Lower lobe of right lung (tissue), 2 donors: ENCODE results near the gene LPXN. TPM values are rescaled to one million over a fixed set of nuclear protein-coding genes. Genes with fewer than 3 reads are reported as not detected.
A peak's percentile ranks its signal among the peaks of the same experiment; 100 is the strongest.

ENCODE experiments used
- ATAC-seq, 2 donors: fragments of 200-7000 bp; cut with Tn5 transposase; one replicate each; pipeline ENCODE4 v1.9.1; 2020 to 2022; ENCODE audit warnings: mild to moderate bottlenecking in 2 of 2, moderate library complexity in 2 of 2
- DNase-seq: peaks from one replicate; pipeline ENCODE4 v3.0.0-alpha.2; 2020
- H3K27ac ChIP-seq: fragments of 200-600 bp; one replicate; pipeline ENCODE4 v1.8.0; 2022
- H3K27me3 ChIP-seq: fragments of 200-600 bp; one replicate; pipeline ENCODE4 v1.8.0; 2022; ENCODE audit warnings: low read depth
- H3K36me3 ChIP-seq: fragments of 200-600 bp; one replicate; pipeline ENCODE4 v1.8.0; 2022; ENCODE audit warnings: mild to moderate bottlenecking
- H3K4me1 ChIP-seq: fragments of 200-600 bp; one replicate; pipeline ENCODE4 v1.8.0; 2022
- H3K4me3 ChIP-seq: fragments of 200-600 bp; one replicate; pipeline ENCODE4 v1.8.0; 2022; ENCODE audit warnings: mild to moderate bottlenecking
- H3K9me3 ChIP-seq: fragments of 200-600 bp; one replicate; pipeline ENCODE4 v1.8.0; 2022
- CTCF ChIP-seq: fragments of 200-600 bp; IDR thresholded peaks from one replicate; pipeline ENCODE4 v1.8.0; 2022; ENCODE audit warnings: antibody characterized with exemption, mild to moderate bottlenecking
- intact Hi-C: fragments of 100-400 bp; cut with DNase I; formaldehyde crosslinking; loops from one replicate; pipeline ENCODE4 v1.11.0; 2022
- total RNA-seq: library from RNA; stranded (reverse); fragmentation: NEBNext Ultra II Directional; extraction: Animal tissue kit (Norgen Biotek cat#: 25700); gene quantifications from one replicate; pipeline ENCODE4 v1.2.1, GENCODE V29; 2021
- donor health status: DM: no; HTN: yes; CAD: no; lungs with severe emphysema.

The LPXN gene
- total RNA-seq, 1 donor from 2014 or later, result 71.6 TPM

- no peak overlapping the region for H3K27ac ChIP-seq
- peak; percentile 64 for TF ChIP-seq CTCF
- no peaks in the 10 kb centered on the region for H3K4me1 ChIP-seq
- ATAC-seq, result peak; percentile 59 to 64
- DNase-seq, result no peak
- H3K27me3 ChIP-seq, result no peaks in the 10 kb centered on the region
- H3K9me3 ChIP-seq, result no peaks in the 10 kb centered on the region
- intact Hi-C loops, result no loop called here
- no peaks in the 10 kb centered on the region for H3K36me3 ChIP-seq
- no peak overlapping the region for H3K4me3 ChIP-seq
Measured at GRCh38 chr11:58513747-58514367, 61.8 kb downstream of the LPXN start.

GRCh38 chr11:58511636-58512035, 64.0 kb downstream of the LPXN start:
- no peak overlapping the region for H3K4me3 ChIP-seq
- H3K27ac ChIP-seq, result no peak overlapping the region
- TF ChIP-seq CTCF, result no peak
- no peak for ATAC-seq
- no peaks in the 10 kb centered on the region for H3K9me3 ChIP-seq
- no peaks in the 10 kb centered on the region for H3K36me3 ChIP-seq
- H3K4me1 ChIP-seq, result no peaks in the 10 kb centered on the region
- no peaks in the 10 kb centered on the region for H3K27me3 ChIP-seq
- intact Hi-C loops, result no loop called here
- DNase-seq, result no peak

GRCh38 chr11:58509748-58510147, 65.9 kb downstream of the LPXN start:
- DNase-seq (no peak), ATAC-seq (no peak)
- Histone ChIP-seq H3K4me1 (no peaks in the 10 kb centered on the region), H3K27ac (no peak overlapping the region), H3K9me3 (no peaks in the 10 kb centered on the region), H3K27me3 (no peaks in the 10 kb centered on the region), H3K36me3 (no peaks in the 10 kb centered on the region), H3K4me3 (no peak overlapping the region)
- intact Hi-C loops, result no loop called here
- TF ChIP-seq CTCF, result no peak

GRCh38 chr11:58508814-58509213, 66.8 kb downstream of the LPXN start:
- Histone ChIP-seq H3K4me3 (no peak overlapping the region), H3K4me1 (no peaks in the 10 kb centered on the region), H3K36me3 (no peaks in the 10 kb centered on the region), H3K27ac (no peak overlapping the region), H3K27me3 (no peaks in the 10 kb centered on the region), H3K9me3 (no peaks in the 10 kb centered on the region)
- intact Hi-C loops, result no loop called here
- ATAC-seq, result no peak
- DNase-seq, result no peak
- no peak for TF ChIP-seq CTCF

- intact Hi-C loops, result no loop called here
- Histone ChIP-seq H3K36me3 (no peaks in the 10 kb centered on the region), H3K4me3 (no peak within 1 kb of the TSS), H3K27me3 (no peaks in the 10 kb centered on the region), H3K27ac (no peak within 1 kb of the TSS), H3K9me3 (no peaks in the 10 kb centered on the region), H3K4me1 (no peaks in the 10 kb centered on the region)
- DNase-seq (no peak), ATAC-seq (no peak)
- TF ChIP-seq CTCF, result no peak
Measured at GRCh38 chr11:58508005-58508404, 67.7 kb downstream of the LPXN start, which contains the start of gene OR5B21. OR5B21 (minus strand) TSS chr11:58508105; CDS start chr11:58508105, 0 bp downstream.
